Measurements from ENCODE around the gene MAPK12. TPM values are rescaled to one million over a fixed set of nuclear protein-coding genes. Genes with fewer than 3 reads are reported as not detected.

The MAPK12 gene
- total and polyA plus RNA-seq, 9 of the 15 experiments (the other 6 are each of a cell fraction or from before 2014, with no cell fraction given), result 0.79 to 71.5 (median 32.8) TPM

DNA sequence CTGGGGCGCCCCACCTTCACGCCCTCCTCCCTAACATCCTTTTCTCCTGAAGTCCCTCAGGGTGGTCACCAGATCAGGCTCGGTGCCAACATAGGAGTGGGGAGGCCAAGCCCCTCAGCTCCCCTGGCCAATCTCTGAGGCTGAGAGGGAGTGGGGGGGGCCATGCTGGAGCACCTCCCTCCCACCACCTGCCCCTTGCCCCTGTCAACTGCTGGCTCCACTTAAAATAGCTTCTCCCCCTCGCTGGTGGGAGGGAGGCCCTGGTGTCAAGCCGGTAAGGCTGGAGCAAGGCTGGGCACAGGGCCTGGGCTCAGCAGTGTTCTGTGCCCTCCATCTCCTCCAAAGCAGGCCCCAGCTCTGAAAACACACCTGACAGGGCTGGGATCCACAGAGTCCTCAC is 41.1 kb upstream of the MAPK12 start:
- Histone ChIP-seq H3K4me2 (ENCODE audit: insufficient read depth, low read length) (no peak overlapping the region), H3K27me3 (ENCODE audit: control insufficient read depth in 2 of 2, insufficient read depth in 2 of 2, low read length in 2 of 2) (no peaks in the 10 kb centered on the region), H3K9ac (ENCODE audit: insufficient read depth in 1 of 2, low read depth in 2 of 2, low read length in 2 of 2) (peak overlapping the region in 1 of 2 experiments; percentile 78; a peak in 2 of 4 replicates), H3K4me1 (replicated peaks in 1 of 2; ENCODE audit: control insufficient read depth in 2 of 2, insufficient read depth in 2 of 2, low read length in 2 of 2) (peaks cover 26 to 89% of the 10 kb centered on the region in 2 experiments), H3K9me1 (ENCODE audit: control insufficient read depth, insufficient read depth, low read length) (no peaks in the 10 kb centered on the region), H4K20me1 (replicated peaks; ENCODE audit: control insufficient read depth, insufficient read depth, low read length) (no peaks in the 10 kb centered on the region), H3K4me3 (no peak overlapping the region), H3K79me2 (ENCODE audit: control insufficient read depth, insufficient read depth, low read length) (peaks cover 59% of the 10 kb centered on the region), H3K27ac (ENCODE audit: extremely low read depth, low read depth, low read length) (no peak overlapping the region), H2AFZ (ENCODE audit: low read depth, low read length) (no peak overlapping the region), H3K9me3 (replicated peaks; ENCODE audit: control insufficient read depth, insufficient read depth, low read depth, low read length) (no peaks in the 10 kb centered on the region), H3K36me3 (ENCODE audit: control insufficient read depth, insufficient read depth, low read length) (no peaks in the 10 kb centered on the region)
- ATAC-seq (no peak), DNase-seq (ENCODE audit: extremely low read depth in 1 of 4, low spot score in 3 of 4) (no peak), FAIRE-seq (no peak)
- in situ Hi-C loops (cut with MboI), result no loop called here
- POLR2A ChIA-PET, result interaction anchor here (1.8 kb wide), 1 partner anchor 8 kb away, joined by 6 read pairs; no protein-coding TSS in a partner anchor
- no TSS peak for BruUV-seq (replicated peaks)
- 68% methylated on average over 4 of the region's 5 CpGs for WGBS (ENCODE audit: insufficient coverage, low coverage, missing lambda C conversion rate)
- intact Hi-C loops (cut with micrococcal nuclease), result no loop called here
- TF ChIP-seq, protein P1, sequence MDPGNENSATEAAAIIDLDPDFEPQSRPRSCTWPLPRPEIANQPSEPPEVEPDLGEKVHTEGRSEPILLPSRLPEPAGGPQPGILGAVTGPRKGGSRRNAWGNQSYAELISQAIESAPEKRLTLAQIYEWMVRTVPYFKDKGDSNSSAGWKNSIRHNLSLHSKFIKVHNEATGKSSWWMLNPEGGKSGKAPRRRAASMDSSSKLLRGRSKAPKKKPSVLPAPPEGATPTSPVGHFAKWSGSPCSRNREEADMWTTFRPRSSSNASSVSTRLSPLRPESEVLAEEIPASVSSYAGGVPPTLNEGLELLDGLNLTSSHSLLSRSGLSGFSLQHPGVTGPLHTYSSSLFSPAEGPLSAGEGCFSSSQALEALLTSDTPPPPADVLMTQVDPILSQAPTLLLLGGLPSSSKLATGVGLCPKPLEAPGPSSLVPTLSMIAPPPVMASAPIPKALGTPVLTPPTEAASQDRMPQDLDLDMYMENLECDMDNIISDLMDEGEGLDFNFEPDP (CRISPR knock-in tag; IDR thresholded peaks at IDR 0.05), result no peak
- TF ChIP-seq, protein P2, sequence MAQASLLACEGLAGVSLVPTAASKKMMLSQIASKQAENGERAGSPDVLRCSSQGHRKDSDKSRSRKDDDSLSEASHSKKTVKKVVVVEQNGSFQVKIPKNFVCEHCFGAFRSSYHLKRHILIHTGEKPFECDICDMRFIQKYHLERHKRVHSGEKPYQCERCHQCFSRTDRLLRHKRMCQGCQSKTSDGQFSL (CRISPR knock-in tag; IDR thresholded peaks at IDR 0.05), result 0 out of 2 replicates have a peak, but pooled peaks have one; percentile 41
- TF ChIP-seq, protein P2 (tag; IDR thresholded peaks at IDR 0.05), result no peak
- CTCF ChIA-PET (ENCODE audit: low intra/inter-chr PET ratio), result no interaction called here
